Upper lobe of left lung (tissue), 6 donors: ENCODE measurements around the gene NSMCE1. TPM values are rescaled to one million over a fixed set of nuclear protein-coding genes. Genes with fewer than 3 reads are reported as not detected.

Experiments
- ATAC-seq, 2 donors: fragments of 200-7000 bp; cut with Tn5 transposase; one replicate each; pipeline ENCODE4 v1.9.1; 2022; ENCODE audit warnings: mild to moderate bottlenecking in 2 of 2, moderate library complexity in 2 of 2; ENCODE audit not compliant: low FRiP score in 2 of 2
- DNase-seq, 2 donors: peaks; one replicate each; pipeline ENCODE4 v3.0.0-alpha.2; 2019 to 2020
- H3K27ac ChIP-seq, 4 donors: fragments of 200-600 bp; sonication (generic); one replicate each; pipeline ENCODE4 v1.5.1; 2016 to 2019
- H3K27me3 ChIP-seq, 4 donors: fragments of 200-600 bp; sonication (generic); one replicate each; pipeline ENCODE4 v1.5.1; 2017 to 2019
- H3K36me3 ChIP-seq, 4 donors: fragments of 200-600 bp; sonication (generic); one replicate each; pipeline ENCODE4 v1.5.1; 2016 to 2019
- H3K4me1 ChIP-seq, 4 donors: fragments of 200-600 bp; sonication (generic); one replicate each; pipeline ENCODE4 v1.5.1; 2018 to 2019
- H3K4me3 ChIP-seq, 4 donors: fragments of 200-600 bp; sonication (generic); one replicate each; pipeline ENCODE4 v1.5.1; 2017 to 2019; ENCODE audit warnings: mild to moderate bottlenecking in 2 of 4, moderate library complexity in 1 of 4
- H3K9me3 ChIP-seq, 4 donors: fragments of 200-600 bp; sonication (generic); one replicate each; pipeline ENCODE4 v1.5.1; 2018 to 2019
- CTCF ChIP-seq, 6 experiments: fragments of 450-650 bp in 4 of 6; fragments of 200-600 bp in 2 of 6; sonication (generic) in 2 of 6; IDR thresholded peaks; one replicate each; pipeline ENCODE4 v1.5.1; 2016 to 2019; ENCODE audit warnings: antibody characterized with exemption in 6 of 6
- EP300 ChIP-seq, 4 donors: sonication (generic); formaldehyde crosslinking; IDR thresholded peaks; one replicate each; pipeline ENCODE4 v1.5.1; 2017; ENCODE audit warnings: antibody characterized with exemption in 4 of 4, control low read depth in 2 of 4
- POLR2A ChIP-seq, 4 donors: fragments of 450-650 bp; IDR thresholded peaks; one replicate each; pipeline ENCODE4 v1.5.1; 2016 to 2017; ENCODE audit warnings: antibody characterized with exemption in 4 of 4, mild to moderate bottlenecking in 2 of 4
- POLR2AphosphoS5 ChIP-seq, 2 donors: sonication (generic); formaldehyde crosslinking; IDR thresholded peaks; one replicate each; pipeline ENCODE4 v1.5.1; 2017; ENCODE audit warnings: antibody characterized with exemption in 2 of 2
- WGBS, 2 donors: methylation state at CpG; one replicate each; pipeline ENCODE4 v1.1.5; 2017 to 2018; 5-methylcytosine and 5-hydroxymethylcytosine counted together
- total RNA-seq, 6 donors: library from RNA; depleted of rRNA in 4 of 6; stranded (reverse); fragments of >200 nt in 4 of 6; gene quantifications; one replicate each; pipeline versions ENCODE4 v1.1.0 to v1.2.1, GENCODE V29; 2016 to 2021
- donor health status: DM: no; HTN: no; CAD: no; lungs with moderate emphysema.
- donor health status: DM: no; HTN: yes; CAD: no; lungs with severe emphysema.

NSMCE1 gene
- total RNA-seq, 6 donors from 2014 or later: 14.7 to 50.6 (median 31.0) TPM

GRCh38 chr16:27234603-27235002, 34.0 kb downstream of the NSMCE1 start:
- H3K27me3 ChIP-seq: no peaks in the 10 kb centered on the region
- no peaks in the 10 kb centered on the region for H3K9me3 ChIP-seq
- TF ChIP-seq EP300 (IDR thresholded peaks at IDR 0.05) (no peak), CTCF (IDR thresholded peaks at IDR 0.05) (no peak), POLR2A (IDR thresholded peaks at IDR 0.05) (no peak), POLR2AphosphoS5 (IDR thresholded peaks at IDR 0.05) (no peak)
- peaks cover 45 to 71% (median 60%) of the 10 kb centered on the region in 4 donors for H3K4me1 ChIP-seq
- peaks cover 0 to 44% (median 21%) of the 10 kb centered on the region in 4 donors for H3K36me3 ChIP-seq
- no peak for DNase-seq
- H3K27ac ChIP-seq: peak overlapping the region; percentile 67 to 95 (median 87)
- 20 to 24% methylated on average over 4 of the region's 4 CpGs for WGBS, 2 donors
- ATAC-seq: no peak
- H3K4me3 ChIP-seq: no peak overlapping the region

GRCh38 chr16:27234171-27234570, 34.4 kb downstream of the NSMCE1 start:
- 93 to 94% methylated on average over 8 of the region's 8 CpGs for WGBS, 2 donors
- TF ChIP-seq CTCF (IDR thresholded peaks at IDR 0.05) (no peak), POLR2A (IDR thresholded peaks at IDR 0.05) (no peak), POLR2AphosphoS5 (IDR thresholded peaks at IDR 0.05) (no peak), EP300 (IDR thresholded peaks at IDR 0.05) (no peak)
- Histone ChIP-seq H3K36me3 (peaks cover 0 to 44% (median 21%) of the 10 kb centered on the region in 4 donors), H3K9me3 (no peaks in the 10 kb centered on the region), H3K4me1 (peaks cover 45 to 69% (median 56%) of the 10 kb centered on the region in 4 donors), H3K4me3 (no peak overlapping the region), H3K27ac (peak overlapping the region; percentile 67 to 95 (median 87)), H3K27me3 (no peaks in the 10 kb centered on the region)
- ATAC-seq: no peak
- no peak for DNase-seq

- Histone ChIP-seq H3K27me3 (no peaks in the 10 kb centered on the region), H3K4me3 (no peak overlapping the region), H3K27ac (peak overlapping the region in 3 of 4 donors; percentile 9 to 95 (median 86)), H3K36me3 (peaks cover 0 to 44% (median 21%) of the 10 kb centered on the region in 4 donors), H3K4me1 (peaks cover 47 to 65% (median 54%) of the 10 kb centered on the region in 4 donors), H3K9me3 (no peaks in the 10 kb centered on the region)
- DNase-seq (no peak), ATAC-seq (no peak)
- no peak for TF ChIP-seq POLR2A (IDR thresholded peaks at IDR 0.05)
- TF ChIP-seq EP300 (IDR thresholded peaks at IDR 0.05): no peak
- TF ChIP-seq POLR2AphosphoS5 (IDR thresholded peaks at IDR 0.05): no peak
- TF ChIP-seq CTCF (IDR thresholded peaks at IDR 0.05): no peak
- 88 to 93% methylated on average over 2 to 6 of the region's 6 CpGs for WGBS, 2 donors
Observed at GRCh38 chr16:27233731-27234130, 34.8 kb downstream of the NSMCE1 start.

GRCh38 chr16:27232901-27233625, 35.5 kb downstream of the NSMCE1 start:
- no peak for ATAC-seq
- TF ChIP-seq CTCF (IDR thresholded peaks at IDR 0.05) (no peak), EP300 (IDR thresholded peaks at IDR 0.05) (no peak), POLR2AphosphoS5 (IDR thresholded peaks at IDR 0.05) (no peak), POLR2A (IDR thresholded peaks at IDR 0.05) (no peak)
- 88 to 93% methylated on average over 13 of the region's 13 CpGs for WGBS, 2 donors
- Histone ChIP-seq H3K27me3 (no peaks in the 10 kb centered on the region), H3K36me3 (peaks cover 0 to 44% (median 21%) of the 10 kb centered on the region in 4 donors), H3K4me1 (peaks cover 40 to 60% (median 47%) of the 10 kb centered on the region in 4 donors), H3K27ac (peak overlapping the region in 2 of 4 donors; percentile 86 to 95), H3K9me3 (no peaks in the 10 kb centered on the region), H3K4me3 (no peak overlapping the region)
- DNase-seq: no peak
